Suprapubic skin (tissue), 4 donors: Measurements from ENCODE around the gene PPP1R14C.

ENCODE experiments used
- CTCF ChIP-seq, 2 donors: fragments of 200-600 bp in 1 of 2; fragments of 450-650 bp in 1 of 2; sonication (generic) in 1 of 2; IDR thresholded peaks; one replicate each; pipeline ENCODE4 v1.5.1; 2016 to 2019; ENCODE audit warnings: antibody characterized with exemption in 2 of 2, mild to moderate bottlenecking in 1 of 2, moderate library complexity in 1 of 2
- EP300 ChIP-seq: sonication (generic); formaldehyde crosslinking; IDR thresholded peaks from one replicate; pipeline ENCODE4 v1.6.1; 2017; ENCODE audit warnings: antibody characterized with exemption
- POLR2A ChIP-seq, 2 donors: fragments of 450-650 bp; IDR thresholded peaks; one replicate each; pipeline ENCODE4 v1.6.1; 2017; ENCODE audit warnings: antibody characterized with exemption in 2 of 2, mild to moderate bottlenecking in 2 of 2, moderate library complexity in 2 of 2
- POLR2AphosphoS5 ChIP-seq, 3 donors: sonication (generic); formaldehyde crosslinking; IDR thresholded peaks; one replicate each; pipeline ENCODE4 v1.6.1; 2017; ENCODE audit warnings: antibody characterized with exemption in 3 of 3

- TF ChIP-seq POLR2A (IDR thresholded peaks at IDR 0.05) (no peak), POLR2AphosphoS5 (IDR thresholded peaks at IDR 0.05) (no peak), CTCF (IDR thresholded peaks at IDR 0.05) (no peak), EP300 (no peak)
Observed at GRCh38 chr6:150227281-150227680, 84.4 kb downstream of the PPP1R14C start.
